GM18520 (cell line): ENCODE results near the gene MACO1.
"Not testable (repeated sequence)": the region's sequence is repeated elsewhere in the genome, so short reads cannot be mapped to it uniquely, and the experiment has no call there.

Experiments used
- ATAC-seq: cut with Tn5 transposase; IDR thresholded peaks from one replicate; pipeline ENCODE4 v1.9.1; 2021; ENCODE audit not compliant: unreplicated experiment

The MACO1 gene

DNA sequence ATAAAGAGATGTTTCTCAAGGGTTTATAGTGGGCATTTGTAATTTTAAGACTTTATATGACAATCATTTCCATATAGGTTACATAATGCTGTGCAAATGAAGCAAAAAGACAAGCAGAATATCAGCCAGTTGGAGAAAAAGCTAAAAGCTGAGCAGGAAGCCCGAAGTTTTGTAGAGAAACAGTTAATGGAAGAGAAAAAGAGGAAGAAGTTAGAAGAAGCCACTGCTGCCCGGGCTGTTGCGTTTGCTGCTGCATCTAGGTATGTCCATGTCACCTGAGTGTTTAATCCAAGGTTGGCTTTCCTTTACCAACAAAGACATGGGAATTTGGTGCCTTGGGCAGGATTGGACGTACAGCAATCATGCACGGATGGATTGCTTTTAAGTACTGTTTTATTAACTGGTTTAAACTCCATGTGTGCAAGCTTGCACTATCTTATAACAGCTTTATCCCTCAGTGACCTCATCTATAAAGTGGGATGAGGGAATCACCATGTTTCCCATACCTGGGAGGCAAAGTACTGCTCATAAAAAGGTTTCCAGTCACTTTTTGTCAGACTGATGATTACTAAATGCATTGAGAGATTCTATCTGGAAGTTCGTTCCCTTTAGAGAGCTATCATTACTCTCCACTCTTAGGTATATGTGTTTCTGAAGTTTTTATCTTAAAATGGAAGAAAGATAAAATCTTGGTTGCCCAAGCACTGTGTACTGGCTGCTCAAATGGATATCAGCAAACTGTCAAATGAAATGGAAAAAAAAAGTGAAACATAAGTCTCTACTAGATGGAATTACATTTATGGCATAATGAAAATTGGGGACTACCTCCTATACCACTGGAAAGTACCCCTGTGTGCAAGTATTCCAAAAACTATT is 55.1 kb downstream of the MACO1 start:
- no peak for ATAC-seq

GRCh38 chr1:25486602-25487001 is 55.9 kb downstream of the MACO1 start:
- ATAC-seq, result no peak

GRCh38 chr1:25487628-25488027 is 56.9 kb downstream of the MACO1 start:
- ATAC-seq, result no peak

DNA sequence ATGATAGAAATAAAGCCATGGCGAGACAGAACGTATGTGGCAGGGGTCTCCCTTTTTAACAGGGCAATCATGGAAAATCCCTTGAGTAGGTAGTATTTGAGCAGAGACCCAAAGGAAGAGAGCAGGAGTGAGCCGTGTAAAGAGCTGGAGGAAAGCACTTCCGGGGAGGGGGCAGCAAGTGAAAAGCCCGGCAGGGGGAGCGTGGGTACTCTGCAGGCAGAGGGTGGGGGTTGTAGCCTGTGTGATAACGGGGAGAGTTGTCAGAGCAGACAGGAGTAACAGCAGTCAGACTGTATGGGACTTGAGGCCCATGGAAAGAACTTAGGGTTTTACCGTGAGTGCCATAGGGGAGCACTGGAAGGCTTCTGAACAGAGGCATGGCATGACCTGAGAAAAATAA is 61.6 kb downstream of the MACO1 start:
- no peak for ATAC-seq

DNA sequence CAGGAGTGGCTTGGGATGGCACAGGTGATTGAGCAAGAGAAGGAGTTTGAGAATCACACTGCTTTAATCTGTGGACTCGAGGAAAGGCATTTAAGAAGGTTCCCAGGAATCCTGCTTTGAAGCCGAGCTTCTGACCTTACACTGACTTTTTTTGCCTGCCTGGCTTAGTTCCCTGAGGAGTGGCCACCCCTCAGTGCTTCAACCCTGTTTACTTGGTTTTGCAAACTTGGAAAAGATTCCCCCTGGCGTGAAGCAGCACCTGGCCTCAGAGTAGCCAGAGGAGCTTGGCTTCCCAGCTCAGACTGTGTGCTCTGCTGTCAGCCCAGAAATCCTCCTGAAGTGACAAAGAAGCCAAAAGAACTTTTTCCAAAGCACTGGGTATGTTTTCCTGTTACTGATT is 64.3 kb downstream of the MACO1 start:
- no peak for ATAC-seq

DNA sequence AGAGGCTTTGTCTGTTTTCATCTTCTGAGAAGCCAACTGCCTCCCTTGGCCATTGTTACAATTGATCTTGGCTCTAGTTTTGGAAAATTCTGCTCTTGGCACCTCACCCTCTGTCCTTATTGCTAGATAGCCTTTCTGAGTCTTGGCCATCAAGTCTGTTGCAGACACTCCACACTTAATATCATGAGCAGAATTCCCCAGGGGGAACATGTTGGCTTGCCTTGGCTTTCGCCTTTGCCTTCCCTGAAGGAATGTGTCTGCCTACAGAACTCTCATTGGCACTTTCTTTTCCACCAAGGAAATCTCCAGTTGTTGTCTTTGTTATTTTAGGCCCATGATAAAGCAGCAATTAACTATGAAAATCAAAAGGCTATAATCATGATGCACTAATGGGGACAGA is 70.0 kb downstream of the MACO1 start:
- ATAC-seq, result no peak

DNA sequence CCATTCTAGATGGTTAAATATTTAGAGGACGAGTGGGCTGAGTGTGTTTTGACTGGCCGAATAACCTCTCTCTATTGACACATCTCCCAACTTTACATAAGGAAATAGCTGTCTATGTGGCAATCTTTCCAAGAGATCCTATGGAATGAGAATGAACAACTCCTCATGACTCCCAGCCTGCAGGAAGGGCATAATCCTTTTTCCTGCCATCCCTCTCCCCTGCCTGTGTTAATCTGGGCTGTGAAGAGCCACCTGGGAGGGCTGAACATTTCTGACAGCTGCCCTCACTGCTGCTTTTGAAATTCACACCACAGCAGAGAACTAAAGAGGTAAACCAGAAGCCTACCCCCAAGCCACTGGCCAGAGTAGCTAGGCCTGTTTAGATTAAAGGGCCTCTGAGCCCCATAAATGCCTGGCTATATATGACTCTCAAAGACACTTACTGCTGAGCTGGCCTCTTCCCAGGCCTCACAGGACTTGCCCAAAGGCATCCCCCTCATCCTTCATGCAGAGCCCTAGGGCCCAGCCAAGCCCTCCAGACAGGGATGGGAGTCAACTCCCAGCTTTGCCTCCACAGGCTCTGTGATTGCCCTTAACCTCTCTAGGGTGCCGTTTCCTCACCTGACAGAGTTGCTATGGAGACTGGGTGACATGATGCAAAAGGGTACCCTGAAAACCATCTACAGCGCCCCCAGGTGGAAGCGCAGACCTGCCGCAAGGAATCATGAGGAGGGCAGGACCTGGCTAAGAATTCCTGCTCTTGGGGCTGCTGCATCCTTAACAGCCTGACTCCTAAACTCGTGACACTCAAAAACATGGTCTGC is 70.8 kb downstream of the MACO1 start:
- ATAC-seq, result no peak

GRCh38 chr1:25502957-25503356 is 72.3 kb downstream of the MACO1 start:
- no peak for ATAC-seq

- ATAC-seq, result no peak
Observed at GRCh38 chr1:25503551-25504426, 73.1 kb downstream of the MACO1 start.

DNA sequence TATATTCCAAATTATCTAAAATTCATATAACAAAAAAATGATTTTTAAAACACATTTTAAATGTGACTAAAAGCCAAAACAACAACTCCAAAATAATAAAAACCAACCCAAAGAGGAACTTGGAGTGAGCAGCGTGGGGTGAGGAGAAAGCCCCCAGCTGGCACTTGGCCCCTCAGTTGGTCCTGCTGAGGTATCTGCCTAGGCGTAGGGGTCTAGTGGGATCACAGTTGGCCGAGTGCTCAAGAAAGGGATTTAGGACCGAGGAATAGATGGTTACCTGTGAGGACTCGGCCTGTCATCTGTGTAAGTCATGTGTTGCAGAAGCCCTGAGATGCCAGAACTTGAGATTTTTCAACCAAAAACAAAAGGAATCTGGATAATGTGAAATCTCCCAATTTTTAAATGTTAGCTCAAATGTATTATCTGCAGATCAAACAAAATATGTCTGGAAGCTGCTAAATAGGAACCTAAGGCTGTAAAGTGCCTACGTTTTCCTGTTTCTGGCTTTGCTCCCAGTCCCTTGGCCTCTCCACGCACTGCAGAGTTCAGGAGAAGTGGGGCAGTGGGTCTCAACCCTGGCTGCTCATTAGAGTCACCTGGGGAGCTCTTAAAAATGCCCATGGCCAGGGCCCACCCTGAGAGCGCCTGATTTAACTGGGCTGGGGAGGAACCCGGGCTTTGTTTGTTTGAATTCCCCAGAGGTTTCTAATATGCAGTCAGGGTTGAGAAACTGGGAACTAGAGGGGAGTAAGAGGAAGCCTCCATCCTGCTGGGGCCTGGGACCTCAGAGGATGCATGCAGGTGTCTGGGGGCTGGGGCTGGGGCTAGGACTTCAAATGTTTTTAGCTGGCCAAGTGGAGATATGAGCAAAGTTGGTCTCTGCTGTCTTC is 74.3 kb downstream of the MACO1 start:
- ATAC-seq, result no peak

DNA sequence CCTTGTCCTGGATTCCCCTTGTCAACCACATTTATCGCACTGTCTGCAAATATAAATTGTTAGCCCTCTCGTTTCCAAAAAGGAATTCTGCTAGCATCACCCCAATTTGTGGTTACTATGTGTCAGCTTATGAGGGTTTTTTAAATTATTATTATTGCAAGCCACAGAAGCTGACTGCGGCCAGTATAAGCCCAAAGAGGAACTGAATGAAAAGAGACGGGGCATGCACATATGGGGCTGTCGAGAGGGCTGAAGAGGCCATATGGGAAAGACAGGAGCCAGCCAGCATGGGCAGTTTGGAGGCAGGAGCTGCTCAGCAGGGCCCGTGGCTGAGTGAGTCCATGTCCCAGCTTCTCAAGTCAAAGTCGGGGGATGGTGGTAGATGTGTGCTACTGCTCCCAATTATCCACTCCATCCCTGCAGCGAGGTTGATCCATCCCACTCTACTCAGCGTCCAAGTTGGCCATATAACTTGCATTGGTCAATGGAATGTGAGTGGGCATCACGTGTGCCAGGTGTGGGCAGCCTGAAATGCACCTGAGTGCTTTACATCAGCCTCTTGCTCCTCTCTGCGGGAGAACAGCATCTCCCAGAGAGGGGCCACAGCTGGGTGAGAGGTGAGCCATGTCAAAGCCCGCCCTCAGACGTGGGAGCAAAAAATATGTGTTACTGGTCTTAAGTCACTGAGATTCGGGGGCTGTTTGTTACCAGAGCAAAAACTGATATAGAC is 75.1 kb downstream of the MACO1 start:
- ATAC-seq, result no peak

GRCh38 chr1:25506566-25507463 is 76.1 kb downstream of the MACO1 start:
- ATAC-seq, result not testable (repeated sequence)

DNA sequence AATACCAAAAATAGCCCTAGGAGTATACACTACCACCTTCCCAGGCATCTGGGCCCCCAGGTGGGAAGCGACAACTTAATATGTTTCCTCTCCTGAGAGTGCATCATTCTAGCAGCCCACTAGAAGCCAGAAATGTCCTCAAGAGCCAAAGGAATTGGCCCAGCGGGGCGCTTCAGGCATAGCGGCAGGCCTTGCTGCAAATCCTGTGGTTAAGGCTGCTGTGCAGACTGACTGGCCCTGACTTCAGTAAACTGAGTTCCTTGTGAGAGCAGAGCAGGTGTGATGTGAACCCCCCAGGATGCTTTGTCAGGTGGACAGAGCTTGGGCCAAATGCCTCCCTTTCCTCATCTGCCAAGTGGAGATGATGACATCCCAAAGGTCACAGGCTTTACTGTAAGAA is 83.0 kb downstream of the MACO1 start:
- no peak for ATAC-seq

DNA sequence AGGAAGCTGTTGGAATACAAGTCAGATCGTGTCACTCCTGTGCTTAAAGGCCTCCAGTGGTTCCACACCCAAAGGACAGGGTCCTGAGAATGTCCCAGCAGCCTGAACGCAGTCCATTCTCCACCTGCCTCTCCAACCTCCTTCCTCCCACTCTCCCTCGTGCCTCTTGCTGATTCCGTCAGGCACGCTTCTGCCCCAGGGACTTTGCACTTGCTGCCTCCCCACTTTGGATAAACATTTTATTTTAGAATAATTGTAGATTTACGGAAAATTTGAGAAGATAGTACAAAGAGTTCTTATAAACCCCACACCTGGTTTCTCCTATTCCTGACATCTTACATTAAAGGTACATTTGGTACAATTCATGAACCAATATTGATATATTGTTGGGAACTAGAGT is 84.3 kb downstream of the MACO1 start:
- no peak for ATAC-seq

DNA sequence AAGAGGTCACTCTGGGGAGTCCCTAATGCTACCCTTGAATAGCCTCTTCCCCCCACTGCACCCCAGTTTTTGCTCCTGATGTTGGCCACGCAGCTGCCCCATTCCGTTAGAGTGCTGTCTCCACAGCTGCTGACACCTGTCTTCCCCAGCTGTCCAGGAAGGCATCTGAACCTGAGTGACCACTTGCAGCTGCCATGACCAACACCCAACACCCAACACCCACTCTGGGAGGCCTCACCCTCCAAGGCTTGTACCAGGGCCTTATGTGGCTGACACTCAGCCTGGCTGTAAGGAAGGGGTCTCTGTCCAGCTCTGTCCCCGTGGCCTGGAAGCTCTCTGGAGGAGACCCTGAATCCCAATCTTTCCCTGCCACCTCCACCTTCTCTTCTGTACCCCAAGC is 86.0 kb downstream of the MACO1 start:
- ATAC-seq, result no peak

DNA sequence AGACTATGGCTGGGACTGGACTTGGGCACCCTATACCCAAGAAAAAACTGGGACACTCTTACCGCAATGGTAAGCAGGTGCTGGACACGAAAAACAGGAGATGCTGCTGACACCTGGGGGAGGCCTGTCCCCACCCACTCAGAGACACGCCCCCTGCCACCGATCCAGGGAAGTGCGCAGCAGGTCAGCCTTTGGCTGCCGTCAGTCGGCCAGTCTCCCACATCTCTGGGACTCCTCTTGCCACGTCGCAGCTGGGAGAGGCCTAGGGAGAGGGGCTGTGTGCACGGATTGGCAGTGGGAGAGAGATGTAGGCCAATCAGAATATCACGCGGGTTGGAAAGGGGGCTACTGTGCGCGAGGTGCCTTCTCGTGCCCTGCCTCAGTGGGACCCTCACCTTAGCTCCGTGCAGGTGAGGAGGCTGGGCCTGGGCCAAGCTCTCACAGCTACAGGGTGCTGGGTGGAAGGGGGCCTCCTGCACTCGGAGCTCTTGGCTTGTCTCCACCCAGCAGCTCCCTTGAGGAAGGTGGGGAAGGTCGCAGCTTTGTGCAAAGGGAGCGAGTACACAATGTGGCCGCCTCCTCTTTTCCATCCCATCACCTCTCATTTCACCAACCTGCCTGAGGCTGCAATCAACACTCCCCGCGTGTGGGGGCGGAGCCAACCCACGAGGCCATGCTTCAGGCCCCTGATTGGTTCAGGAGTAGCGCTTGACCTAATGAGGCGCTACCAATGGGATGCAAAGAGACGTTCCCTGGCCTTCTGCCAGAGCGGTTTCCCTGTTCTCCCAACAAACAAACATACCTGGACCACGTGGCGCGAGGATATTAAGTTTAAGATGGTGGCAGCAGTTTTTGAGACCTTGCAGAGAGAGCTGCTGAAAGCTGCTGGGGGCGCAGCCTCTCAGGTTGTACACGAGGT is 87.0 kb downstream of the MACO1 start:
- ATAC-seq, result no peak

DNA sequence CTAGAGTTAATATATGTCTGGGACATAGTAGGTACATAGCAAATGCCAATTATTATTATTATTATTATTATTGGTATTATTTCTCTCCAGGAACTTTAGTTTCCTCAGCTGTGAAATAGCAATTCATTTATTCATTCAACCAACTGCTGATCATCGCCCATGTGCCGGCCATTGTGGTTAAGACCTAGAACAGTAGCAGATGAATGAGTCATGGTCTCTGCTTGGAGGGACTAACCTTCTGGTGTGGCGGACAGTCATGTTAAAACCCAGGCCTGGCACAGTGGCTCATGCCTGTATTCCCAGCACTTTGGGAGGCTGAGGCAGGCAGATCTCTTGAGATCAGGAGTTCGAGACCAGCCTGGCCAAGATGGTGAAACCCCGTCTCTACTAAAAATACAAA is 88.9 kb downstream of the MACO1 start:
- ATAC-seq, result no peak
